HG02973 (cell line): ENCODE measurements around the gene HP1BP3.
"Not testable (repeated sequence)": the region's sequence is repeated elsewhere in the genome, so short reads cannot be mapped to it uniquely, and the experiment has no call there.

Experiments
- ATAC-seq: cut with Tn5 transposase; IDR thresholded peaks from one replicate; pipeline ENCODE4 v1.9.1; 2021; ENCODE audit warnings: moderate library complexity; ENCODE audit not compliant: unreplicated experiment

The HP1BP3 gene

GRCh38 chr1:20728371-20729154, 58.5 kb downstream of the HP1BP3 start:
- no peak for ATAC-seq

- no peak for ATAC-seq
These were observed 59.3 kb downstream of the HP1BP3 start for GRCh38 chr1:20727746-20728316.

GRCh38 chr1:20726932-20727745, 60.0 kb downstream of the HP1BP3 start:
- ATAC-seq, result no peak

- no peak for ATAC-seq
These were observed 60.8 kb downstream of the HP1BP3 start for GRCh38 chr1:20726118-20726911.

GRCh38 chr1:20725189-20726117, 61.7 kb downstream of the HP1BP3 start:
- no peak for ATAC-seq

- no peak for ATAC-seq
These were observed 62.5 kb downstream of the HP1BP3 start for GRCh38 chr1:20724364-20725188.

DNA sequence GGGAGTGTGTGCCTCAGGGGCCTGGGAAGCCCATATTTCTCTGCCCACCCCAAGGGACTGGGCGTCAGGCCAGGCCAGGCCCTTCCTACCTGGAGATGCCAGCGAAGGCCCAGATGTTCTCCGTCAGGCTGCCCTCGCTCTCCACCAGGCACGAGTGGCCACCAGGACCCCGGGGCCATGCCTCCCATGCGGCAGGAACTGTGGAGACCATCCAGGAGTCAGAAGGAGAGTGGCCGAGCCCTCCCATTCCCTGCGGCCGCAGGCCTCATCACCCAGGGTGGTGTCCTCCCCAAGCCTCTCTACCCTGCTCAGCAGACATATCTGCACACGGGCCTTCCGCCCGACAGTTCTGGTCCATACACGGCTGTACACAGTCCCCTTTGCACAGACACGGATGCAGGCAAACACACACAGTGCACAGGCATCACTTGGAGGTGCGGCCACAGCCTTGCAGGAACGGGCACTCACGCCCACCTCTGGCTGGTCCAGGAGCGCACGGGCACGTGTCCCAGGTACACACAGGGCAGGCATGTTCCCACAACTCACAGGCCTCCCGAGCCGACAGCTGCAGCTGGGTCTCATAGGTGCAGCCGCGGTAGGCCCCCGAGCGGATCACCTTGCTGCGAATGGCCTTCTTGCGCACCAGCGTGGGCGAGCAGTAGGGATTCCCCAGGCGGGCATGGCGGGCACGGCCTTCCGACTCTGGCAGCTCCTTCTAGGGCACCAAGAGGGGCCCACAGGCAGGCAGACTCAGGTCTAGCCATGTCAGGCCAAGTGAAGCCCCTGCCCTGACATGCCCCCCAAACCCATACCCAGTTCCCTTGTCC, 63.4 kb downstream of the HP1BP3 start:
- no peak for ATAC-seq

- ATAC-seq, result no peak
These were observed 64.0 kb downstream of the HP1BP3 start for GRCh38 chr1:20723159-20723536.

DNA sequence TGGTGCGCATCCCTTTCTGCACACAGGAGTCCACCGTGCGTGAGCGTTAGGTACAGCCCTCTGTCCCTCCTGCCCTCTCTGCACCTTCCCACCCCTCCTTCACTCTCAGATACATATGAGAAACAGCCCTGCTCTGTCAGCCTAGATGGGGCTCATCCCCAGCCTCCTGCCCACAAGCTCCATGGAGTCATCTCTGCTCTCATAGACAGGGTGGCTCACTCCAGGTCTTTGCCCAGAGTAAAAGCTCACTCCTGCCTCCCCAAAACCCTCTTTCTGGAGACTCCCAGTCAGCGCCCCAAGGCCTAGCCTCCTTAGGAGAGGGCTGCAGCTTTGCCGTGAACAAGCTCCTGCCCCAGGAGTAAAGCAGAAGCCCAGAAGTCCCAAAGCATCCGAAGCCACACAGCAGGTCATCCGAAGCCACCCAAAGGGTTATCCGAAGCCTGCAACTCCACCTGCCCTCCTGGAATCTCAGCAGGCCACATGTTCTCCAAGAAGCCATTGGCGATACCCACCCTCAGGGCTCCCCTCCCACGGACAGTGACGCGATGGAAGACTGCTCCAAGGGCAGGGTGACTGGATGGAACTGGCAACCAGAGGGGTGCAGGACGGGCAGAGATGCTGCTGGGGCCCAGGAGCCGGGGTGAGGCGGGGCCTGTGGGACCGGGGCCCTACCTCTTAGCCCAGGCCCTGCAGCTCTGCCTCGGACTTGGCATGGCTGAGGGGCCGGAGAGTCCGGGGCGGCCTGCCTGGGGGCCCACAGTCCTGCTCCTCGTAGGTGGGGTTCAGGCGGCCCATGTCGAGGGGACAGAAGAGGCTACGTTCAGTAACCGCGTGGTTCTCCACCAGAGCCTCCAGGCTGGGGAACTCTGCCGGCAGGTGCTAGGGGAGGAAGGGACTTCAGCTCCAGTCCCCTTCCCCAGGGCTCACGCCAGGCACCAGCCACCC, 65.7 kb downstream of the HP1BP3 start:
- no peak for ATAC-seq

GRCh38 chr1:20720631-20721091, 66.4 kb downstream of the HP1BP3 start:
- no peak for ATAC-seq

DNA sequence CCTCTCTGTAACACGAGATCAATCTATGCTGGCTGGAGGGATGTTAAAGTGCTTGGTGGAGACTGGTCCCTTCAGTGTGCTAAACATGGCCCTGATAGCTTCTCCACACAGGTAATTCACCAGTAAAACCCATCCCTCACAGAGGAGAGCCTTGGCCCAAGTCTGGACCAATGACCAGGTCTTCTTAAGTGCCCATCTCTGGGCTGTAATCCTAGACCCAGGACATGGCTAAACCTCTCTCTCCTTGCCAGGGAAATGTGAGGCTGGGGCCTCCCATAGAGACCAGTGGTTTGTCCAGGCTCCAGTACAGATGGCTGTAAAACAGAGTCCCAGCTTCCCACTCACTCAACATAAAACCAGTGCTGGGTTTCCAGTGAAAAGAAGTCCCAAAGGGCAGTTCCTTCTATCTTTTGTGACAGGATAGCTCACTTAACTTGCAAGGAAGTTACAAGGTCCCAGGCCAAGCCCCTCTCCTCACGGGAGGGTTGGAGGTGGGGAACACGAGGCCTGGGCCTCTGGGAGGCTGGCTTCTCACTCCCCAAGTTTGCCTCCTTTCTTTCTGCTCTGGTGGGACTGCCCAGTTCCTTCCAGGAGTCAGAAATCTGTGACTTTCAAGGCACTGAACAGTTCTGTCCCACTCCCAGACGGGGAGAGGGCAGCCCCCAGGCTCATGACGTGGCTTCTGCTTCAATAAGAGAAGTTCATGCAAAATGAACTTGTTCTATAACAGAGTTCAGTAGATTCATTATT, 67.1 kb downstream of the HP1BP3 start:
- ATAC-seq, result no peak

DNA sequence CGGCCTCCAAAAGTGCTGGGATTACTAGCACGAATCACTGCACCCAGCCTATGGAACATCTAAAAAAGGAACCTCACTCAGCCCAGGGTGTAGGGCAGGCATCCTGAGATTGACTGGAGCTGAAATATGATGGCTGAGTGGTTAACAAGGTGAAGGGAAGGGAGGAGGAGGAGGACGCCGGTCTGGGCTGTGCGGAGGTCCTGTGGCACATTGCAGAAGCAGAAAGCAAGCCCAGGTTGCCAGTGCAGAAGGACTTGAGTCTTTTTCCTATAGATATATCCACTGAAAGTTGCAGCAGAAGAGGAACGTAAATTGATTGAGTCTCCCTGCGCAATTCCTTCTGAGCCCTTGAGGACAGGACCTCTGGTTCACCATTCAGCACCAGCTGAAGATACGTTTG, 67.8 kb downstream of the HP1BP3 start:
- ATAC-seq, result no peak

DNA sequence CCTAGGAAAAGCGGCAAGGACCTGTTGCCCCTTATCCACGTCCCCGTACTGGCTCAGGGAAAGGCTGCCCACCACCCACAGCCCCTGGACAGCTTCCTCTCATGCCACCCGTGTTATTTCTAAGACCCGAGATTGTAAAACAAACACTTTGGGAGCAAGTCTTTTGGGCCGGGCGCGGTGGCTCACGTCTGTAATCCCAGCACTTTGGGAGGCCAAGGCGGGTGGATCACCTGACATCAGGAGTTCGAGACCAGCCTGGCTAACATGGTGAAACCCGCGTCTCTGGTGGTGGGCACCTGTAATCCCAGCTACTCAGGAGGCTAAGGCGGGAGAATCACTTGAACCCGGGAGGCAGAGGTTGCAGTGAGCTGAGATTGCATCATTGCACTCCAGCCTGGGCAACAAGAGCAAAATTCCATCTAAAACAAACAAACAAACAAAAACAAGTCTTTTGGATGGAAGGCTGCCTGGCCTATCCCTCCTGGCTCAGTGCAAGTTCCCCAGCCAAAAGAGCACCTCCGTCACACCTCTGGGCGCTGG, 68.7 kb downstream of the HP1BP3 start:
- ATAC-seq, result not testable (repeated sequence)

- ATAC-seq, result no peak
These were observed 69.4 kb downstream of the HP1BP3 start, which contains the start of gene KIF17 for GRCh38 chr1:20717452-20718342. TSS of gene KIF17 (minus strand) at chr1:20718007. CDS start at chr1:20717706, 301 bp downstream.

GRCh38 chr1:20716232-20716631, 70.9 kb downstream of the HP1BP3 start:
- ATAC-seq, result no peak
